Thyroid gland (tissue), 4 donors: ENCODE data around the gene CTSE. TPM values are rescaled to one million over a fixed set of nuclear protein-coding genes. Genes with fewer than 3 reads are reported as not detected.

Source experiments
- DNase-seq, 2 donors: peaks; one replicate each; pipeline ENCODE4 v3.0.0-alpha.2; 2019
- H3K27ac ChIP-seq, 3 donors: fragments of 200-600 bp; sonication (generic); 1 replicate in 2 of 3; 2 replicates in 1 of 3; pipeline ENCODE4 v1.5.1; 2016 to 2019; ENCODE audit warnings: mild to moderate bottlenecking in 1 of 3, moderate library complexity in 1 of 3
- H3K27me3 ChIP-seq: fragments of 200-600 bp; sonication (generic); one replicate; pipeline ENCODE4 v1.5.1; 2019
- H3K36me3 ChIP-seq, 2 donors: fragments of 200-600 bp; sonication (generic); one replicate each; pipeline ENCODE4 v1.5.1; 2016 to 2019
- H3K4me1 ChIP-seq, 2 donors: fragments of 200-600 bp; sonication (generic); one replicate each; pipeline ENCODE4 v1.5.1; 2017 to 2019
- H3K4me3 ChIP-seq, 3 donors: fragments of 200-600 bp; sonication (generic); replicated peaks in 1 of 3; 1 replicate in 2 of 3; 2 replicates in 1 of 3; pipeline ENCODE4 v1.5.1; 2016; ENCODE audit warnings: mild to moderate bottlenecking in 1 of 3
- H3K9me3 ChIP-seq: fragments of 200-600 bp; sonication (generic); one replicate; pipeline ENCODE4 v1.5.1; 2017
- CTCF ChIP-seq, 6 experiments: fragments of 200-600 bp in 3 of 6; fragments of 450-650 bp in 3 of 6; sonication (generic) in 3 of 6; IDR thresholded peaks; one replicate each; pipeline ENCODE4 v1.5.1; 2016 to 2019; ENCODE audit warnings: antibody characterized with exemption in 6 of 6, mild to moderate bottlenecking in 2 of 6, inconsistent platforms in 1 of 6, moderate library complexity in 1 of 6
- POLR2A ChIP-seq, 2 donors: fragments of 450-650 bp; IDR thresholded peaks; one replicate each; pipeline ENCODE4 v1.6.1; 2017; ENCODE audit warnings: antibody characterized with exemption in 2 of 2, mild to moderate bottlenecking in 2 of 2, moderate library complexity in 1 of 2
- WGBS, 2 donors: methylation state at CpG; one replicate each; pipeline ENCODE4 v1.1.5; 2017; 5-methylcytosine and 5-hydroxymethylcytosine counted together
- intact Hi-C: fragments of 100-400 bp; cut with DNase I; formaldehyde crosslinking; loops from one replicate; pipeline ENCODE4 v1.15.1; 2023
- total RNA-seq, 4 donors: library from RNA; depleted of rRNA; stranded (reverse); fragments of >200 nt; gene quantifications; one replicate each; pipeline ENCODE4 v1.2.3, GENCODE V29; 2016

Gene CTSE
- total RNA-seq, 4 donors from 2014 or later: 3.6 to 38.2 (median 19.0) TPM

- TF ChIP-seq CTCF (IDR thresholded peaks at IDR 0.05): no peak
- TF ChIP-seq POLR2A (IDR thresholded peaks at IDR 0.05): no peak
- intact Hi-C loops: no loop called here
- no peak for DNase-seq
- 78 to 80% methylated on average over 4 of the region's 4 CpGs for WGBS, 2 donors
- Histone ChIP-seq H3K36me3 (no peaks in the 10 kb centered on the region), H3K4me1 (peaks cover 15 to 31% of the 10 kb centered on the region in 2 donors), H3K27me3 (no peaks in the 10 kb centered on the region), H3K9me3 (no peaks in the 10 kb centered on the region), H3K27ac (no peak overlapping the region), H3K4me3 (no peak overlapping the region)
Measured at GRCh38 chr1:205959789-205960188, 63.9 kb downstream of the CTSE start.

Other genes with a start within 250 kb of the CTSE start
- gene RAB29, start 248.4 kb downstream of the CTSE start, total RNA-seq: 10 to 100 TPM; 52.4 to 78.1 (median 58.9) TPM
- gene SLC41A1, start 210.7 kb downstream of the CTSE start, total RNA-seq: 10 to 100 TPM; 52.1 to 98.9 (median 64.6) TPM
- under 1 TPM; 0.50 to 0.81 (median 0.68) TPM for gene PM20D1, start 173.8 kb downstream of the CTSE start, total RNA-seq
- 1 to 10 TPM; 1.6 to 4.8 (median 3.3) TPM for gene SLC26A9, start 80.4 kb downstream of the CTSE start, total RNA-seq
- 10 to 100 TPM in 2 of 4 donors, 1 to 10 TPM in 2; 4.8 to 12.6 (median 8.7) TPM for gene RAB7B, start 20.5 kb downstream of the CTSE start, total RNA-seq
- gene RHEX, start 29.3 kb upstream of the CTSE start, total RNA-seq: 1 to 10 TPM; 1.2 to 1.7 (median 1.6) TPM
- under 1 TPM in 3 of 4 donors, not detected in 1; 0.11 to 0.68 (median 0.38) TPM for gene AVPR1B, start 93.5 kb upstream of the CTSE start, total RNA-seq
- gene FAM72A, start 178.9 kb upstream of the CTSE start, total RNA-seq: not detected
- gene SRGAP2, start 179.6 kb upstream of the CTSE start, total RNA-seq: 10 to 100 TPM; 16.8 to 31.7 (median 24.6) TPM